ENCODE data around the gene MAP3K19. TPM values are rescaled to one million over a fixed set of nuclear protein-coding genes. Genes with fewer than 3 reads are reported as not detected.
"Not testable (repeated sequence)": the region's sequence is repeated elsewhere in the genome, so short reads cannot be mapped to it uniquely, and the experiment has no call there.

Gene MAP3K19
- total RNA-seq, 1 donor from 2014 or later, result not detected

- ATAC-seq, result no peak
Observed at GRCh38 chr2:134985061-134985460, 62.2 kb downstream of the MAP3K19 start.

- ATAC-seq, result no peak
Observed at GRCh38 chr2:134982603-134983002, 64.6 kb downstream of the MAP3K19 start.

- no peak for ATAC-seq
Observed at GRCh38 chr2:134980639-134981038, 66.6 kb downstream of the MAP3K19 start.

- ATAC-seq, result no peak
Observed at GRCh38 chr2:134979221-134979620, 68.0 kb downstream of the MAP3K19 start.

- ATAC-seq, result not testable (repeated sequence)
Observed at GRCh38 chr2:134977104-134977503, 70.1 kb downstream of the MAP3K19 start.

GRCh38 chr2:134976074-134976702 lies 71.1 kb downstream of the MAP3K19 start:
- no peak for ATAC-seq

- no peak for ATAC-seq
Observed at GRCh38 chr2:134975281-134976009, 71.8 kb downstream of the MAP3K19 start.

- ATAC-seq, result no peak
Observed at GRCh38 chr2:134973241-134974138, 73.8 kb downstream of the MAP3K19 start.

GRCh38 chr2:134967166-134967565 lies 80.1 kb downstream of the MAP3K19 start:
- not testable (repeated sequence) for ATAC-seq

GRCh38 chr2:134957477-134957876 lies 89.8 kb downstream of the MAP3K19 start:
- ATAC-seq, result no peak

GRCh38 chr2:134955744-134956143 lies 91.5 kb downstream of the MAP3K19 start:
- no peak for ATAC-seq

- ATAC-seq, result no peak
Observed at GRCh38 chr2:134954065-134954464, 93.2 kb downstream of the MAP3K19 start.

GRCh38 chr2:134952608-134953007 lies 94.6 kb downstream of the MAP3K19 start:
- no peak for ATAC-seq

GRCh38 chr2:134950886-134951285 lies 96.4 kb downstream of the MAP3K19 start:
- no peak for ATAC-seq

- no peak for ATAC-seq
Observed at GRCh38 chr2:134949981-134950708, 97.1 kb downstream of the MAP3K19 start.

GRCh38 chr2:134946073-134946472 lies 101.2 kb downstream of the MAP3K19 start:
- no peak for ATAC-seq

GRCh38 chr2:134944975-134945374 lies 102.3 kb downstream of the MAP3K19 start:
- no peak for ATAC-seq

GRCh38 chr2:134943540-134943939 lies 103.7 kb downstream of the MAP3K19 start:
- no peak for ATAC-seq

- no peak for ATAC-seq
Observed at GRCh38 chr2:134936691-134937090, 110.6 kb downstream of the MAP3K19 start.

- ATAC-seq, result no peak
Observed at GRCh38 chr2:134934641-134935040, 112.6 kb downstream of the MAP3K19 start.

GRCh38 chr2:134934150-134934549 lies 113.1 kb downstream of the MAP3K19 start:
- ATAC-seq, result no peak

GRCh38 chr2:134933732-134934131 lies 113.5 kb downstream of the MAP3K19 start:
- ATAC-seq, result no peak

Measured in esophagus mucosa (tissue), 1 donor.